CD4-positive, alpha-beta memory T cell (primary cell): ENCODE results near the gene CAPN7. TPM values are rescaled to one million over a fixed set of nuclear protein-coding genes. Genes with fewer than 3 reads are reported as not detected.

Experiments
- CTCF ChIA-PET: fragments of 350-600 bp; sonication (Branson Sonifier 250); formaldehyde crosslinking; loops from one replicate; lab custom pipeline; 2021; ENCODE audit warnings: inconsistent platforms; ENCODE audit not compliant: partially characterized antibody; lab: Charles Lee
- POLR2A ChIA-PET: fragments of 350-600 bp; sonication (Branson Sonifier 250); formaldehyde crosslinking; loops from one replicate; lab custom pipeline; 2021; ENCODE audit not compliant: partially characterized antibody; lab: Charles Lee
- DNase-seq, 5 donors: peaks; one replicate each; pipeline versions ENCODE4 v3.0.0 to v3.0.0-alpha.2; 2020 to 2022; ENCODE audit warnings: mixed read lengths in 1 of 5
- H3K27ac ChIP-seq: one replicate; pipeline ENCODE4 v1.7.0; 2013; ENCODE audit warnings: low read depth, low read length
- H3K27me3 ChIP-seq: 2 replicates; pipeline ENCODE4 v1.7.0; 2013; ENCODE audit warnings: mild to moderate bottlenecking, low read length, moderate library complexity; ENCODE audit not compliant: insufficient read depth
- H3K36me3 ChIP-seq: 2 replicates; pipeline ENCODE4 v1.7.0; 2013; ENCODE audit warnings: mild to moderate bottlenecking, low read length, moderate library complexity; ENCODE audit not compliant: insufficient read depth
- H3K4me1 ChIP-seq: 2 replicates; pipeline ENCODE4 v1.7.0; 2013; ENCODE audit warnings: mild to moderate bottlenecking, low read length, moderate library complexity; ENCODE audit not compliant: insufficient read depth
- H3K4me3 ChIP-seq, 2 donors: one replicate each; pipeline ENCODE4 v1.7.0; 2013; ENCODE audit warnings: low read length in 2 of 2, mild to moderate bottlenecking in 1 of 2
- H3K9me3 ChIP-seq, 2 donors: one replicate each; pipeline ENCODE4 v1.7.0; 2013; ENCODE audit warnings: low read length in 2 of 2, control low read depth in 1 of 2; ENCODE audit not compliant: control insufficient read depth in 1 of 2
- H3K27ac Mint-ChIP-seq, 7 donors: one replicate each; pipeline ENCODE4 v1.8.0; 2020 to 2021; ENCODE audit warnings: mixed read lengths in 7 of 7, mild to moderate bottlenecking in 6 of 7, inconsistent platforms in 3 of 7, moderate library complexity in 3 of 7
- H3K27me3 Mint-ChIP-seq, 2 donors: one replicate each; pipeline ENCODE4 v1.8.0; 2020 to 2021; ENCODE audit warnings: mixed read lengths in 2 of 2
- H3K36me3 Mint-ChIP-seq, 2 donors: one replicate each; pipeline ENCODE4 v1.8.0; 2020 to 2021; ENCODE audit warnings: mixed read lengths in 2 of 2, inconsistent platforms in 1 of 2, mild to moderate bottlenecking in 1 of 2
- H3K4me1 Mint-ChIP-seq, 4 donors: one replicate each; pipeline ENCODE4 v1.8.0; 2020 to 2021; ENCODE audit warnings: mixed read lengths in 4 of 4, mild to moderate bottlenecking in 1 of 4
- H3K4me3 Mint-ChIP-seq, 8 donors: one replicate each; pipeline ENCODE4 v1.8.0; 2020 to 2021; ENCODE audit warnings: mixed read lengths in 8 of 8, mild to moderate bottlenecking in 7 of 8, moderate library complexity in 6 of 8, inconsistent platforms in 3 of 8
- H3K9me3 Mint-ChIP-seq, 8 donors: one replicate each; pipeline ENCODE4 v1.8.0; 2020 to 2021; ENCODE audit warnings: mixed read lengths in 8 of 8, mild to moderate bottlenecking in 5 of 8, inconsistent platforms in 3 of 8, moderate library complexity in 1 of 8
- intact Hi-C: fragments of 100-400 bp; cut with micrococcal nuclease; formaldehyde crosslinking; loops from one replicate; pipeline ENCODE4 v1.15.1; 2023
- polyA plus RNA-seq, 2 donors: library from polyadenylated mRNA; unstranded; fragments of 300-500 nt; fragmentation: Illumina TruSeq; gene quantifications; one replicate each; pipeline ENCODE4 v1.2.3, GENCODE V29; 2021
- total RNA-seq, 2 experiments: library from RNA; stranded (reverse); gene quantifications; one replicate each; pipeline ENCODE4 v1.2.3, GENCODE V29; 2021

Gene CAPN7
- total and polyA plus RNA-seq, 4 experiments from 2014 or later: 18.9 to 103 (median 59.6) TPM

DNA sequence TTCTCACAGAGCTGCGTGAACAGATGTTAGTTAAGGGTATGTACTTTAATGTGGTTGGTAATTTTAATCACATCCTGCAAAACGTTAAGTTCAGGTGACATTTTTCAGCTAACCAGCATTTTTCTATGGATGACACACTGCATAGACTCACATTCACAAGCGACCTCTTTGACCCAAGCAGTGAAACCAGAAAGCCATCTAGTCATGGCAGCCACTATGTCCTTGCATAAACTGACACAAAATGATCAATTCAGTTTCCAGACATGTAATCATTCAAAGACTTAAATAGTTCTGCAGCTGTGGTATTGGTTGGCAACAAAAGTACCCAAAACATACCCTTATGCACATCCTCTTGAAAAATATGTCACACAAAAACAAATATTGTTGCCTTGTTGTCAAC lies 7.4 kb upstream of the CAPN7 start:
- CTCF ChIA-PET: interaction anchor here (0.6 to 6.1 kb wide), 3 partner anchors 79 to 359 kb away, joined by 3 to 43 read pairs (median 4); no protein-coding TSS in a partner anchor
- intact Hi-C loops: no loop called here

DNA sequence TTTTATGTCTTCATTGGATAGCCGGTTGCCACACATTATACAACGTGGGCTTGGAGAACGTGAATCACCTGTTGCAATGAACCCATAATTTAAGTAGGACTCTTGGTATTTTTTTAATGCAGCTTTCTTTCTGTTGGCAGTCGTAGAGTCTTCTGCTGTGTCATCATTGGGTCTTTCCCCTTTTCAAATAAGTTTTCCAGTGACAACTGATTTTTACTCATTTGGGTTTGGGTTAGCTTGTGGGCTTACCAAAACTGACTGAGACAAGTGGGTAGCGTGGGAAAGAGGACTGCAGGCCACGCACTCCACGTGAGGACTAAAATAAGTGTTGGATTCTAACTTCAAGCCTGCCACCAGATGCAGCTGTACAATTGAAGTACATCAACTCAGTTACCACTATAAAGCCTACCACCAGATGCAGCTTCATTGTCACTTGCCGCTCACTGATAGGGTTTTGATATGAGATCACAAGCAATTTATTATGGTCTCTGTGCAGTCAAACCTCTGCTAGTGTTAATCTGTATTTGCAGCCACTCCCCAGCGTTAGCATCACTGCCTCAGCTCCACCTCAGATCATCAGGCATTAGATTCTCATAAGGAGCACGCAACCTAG lies 6.4 kb upstream of the CAPN7 start:
- no peaks in the 10 kb centered on the region for H3K27me3 Mint-ChIP-seq
- H3K9me3 ChIP-seq: no peaks in the 10 kb centered on the region
- H3K27me3 ChIP-seq: no peaks in the 10 kb centered on the region
- ChIA-PET POLR2A (no interaction called here), CTCF (interaction anchor here (1.5 to 8.6 kb wide), 4 partner anchors 91 to 358 kb away, joined by 8 to 135 read pairs (median 61); no protein-coding TSS in a partner anchor)
- DNase-seq: no peak
- no peak overlapping the region for H3K27ac ChIP-seq
- no peak overlapping the region for H3K4me3 ChIP-seq
- H3K36me3 ChIP-seq: no peaks in the 10 kb centered on the region
- no peak overlapping the region for H3K4me3 Mint-ChIP-seq
- no peaks in the 10 kb centered on the region for H3K36me3 Mint-ChIP-seq
- intact Hi-C loops: no loop called here
- H3K9me3 Mint-ChIP-seq: no peaks in the 10 kb centered on the region
- H3K4me1 ChIP-seq: no peaks in the 10 kb centered on the region
- H3K27ac Mint-ChIP-seq: no peak overlapping the region
- peaks cover 4 to 14% (median 4%) of the 10 kb centered on the region in 4 donors for H3K4me1 Mint-ChIP-seq

More for the DNA sequence above, 7.4 kb upstream of the CAPN7 start:
- no peak for DNase-seq
- no peak overlapping the region for H3K4me3 Mint-ChIP-seq
- POLR2A ChIA-PET: no interaction called here
- no peaks in the 10 kb centered on the region for H3K36me3 ChIP-seq
- no peaks in the 10 kb centered on the region for H3K36me3 Mint-ChIP-seq
- no peak overlapping the region for H3K27ac Mint-ChIP-seq
- H3K4me3 ChIP-seq: no peak overlapping the region
- H3K27ac ChIP-seq: no peak overlapping the region
- peaks cover 0 to 2% of the 10 kb centered on the region in 2 donors for H3K27me3 Mint-ChIP-seq
- no peaks in the 10 kb centered on the region for H3K9me3 Mint-ChIP-seq
- H3K27me3 ChIP-seq: no peaks in the 10 kb centered on the region
- H3K4me1 Mint-ChIP-seq: peaks cover 4 to 10% (median 4%) of the 10 kb centered on the region in 4 donors
- no peaks in the 10 kb centered on the region for H3K4me1 ChIP-seq
- no peaks in the 10 kb centered on the region for H3K9me3 ChIP-seq

DNA sequence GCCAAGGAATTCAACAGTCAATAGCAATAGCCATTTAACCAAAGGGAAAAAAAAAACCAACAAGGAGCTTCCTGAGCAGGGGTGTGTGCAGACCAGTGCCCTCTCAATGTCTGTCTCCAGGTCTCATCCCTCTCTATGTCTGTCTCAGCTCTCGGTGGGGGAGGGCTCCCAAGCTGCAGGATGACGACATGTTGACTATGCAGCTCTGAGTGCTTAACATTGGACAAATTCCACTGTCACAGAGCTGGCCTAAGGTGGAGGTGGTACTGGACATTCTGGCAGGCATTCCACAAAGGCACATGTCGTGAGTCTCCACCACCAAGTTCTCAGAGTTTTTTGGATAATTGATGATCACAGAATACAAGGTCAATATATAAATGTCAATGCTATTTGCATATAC lies 2.0 kb upstream of the CAPN7 start:
- peak overlapping the region in 2 of 7 donors; percentile 55 to 77 for H3K27ac Mint-ChIP-seq
- no peaks in the 10 kb centered on the region for H3K27me3 Mint-ChIP-seq
- POLR2A ChIA-PET: interaction anchor here (1.6 to 1.8 kb wide), 2 partner anchors 64 to 201 kb away, joined by 4 to 6 read pairs; no protein-coding TSS in a partner anchor
- CTCF ChIA-PET: interaction anchor here (1.0 to 8.6 kb wide), 26 partner anchors 10 to 1045 kb away, joined by 3 to 135 read pairs (median 5); partner anchors contain the start of genes MRPS25 and RBSN
- H3K9me3 Mint-ChIP-seq: no peaks in the 10 kb centered on the region
- H3K4me3 Mint-ChIP-seq: peak overlapping the region in 1 of 8 donors; percentile 36
- H3K36me3 Mint-ChIP-seq: peaks cover 3 to 11% of the 10 kb centered on the region in 2 donors
- Histone ChIP-seq H3K36me3 (no peaks in the 10 kb centered on the region), H3K4me3 (no peak overlapping the region), H3K27me3 (no peaks in the 10 kb centered on the region), H3K27ac (no peak overlapping the region), H3K9me3 (no peaks in the 10 kb centered on the region), H3K4me1 (peaks cover 27% of the 10 kb centered on the region)
- no peak for DNase-seq
- H3K4me1 Mint-ChIP-seq: peaks cover 14 to 39% (median 24%) of the 10 kb centered on the region in 4 donors
- intact Hi-C loops: no loop called here

DNA sequence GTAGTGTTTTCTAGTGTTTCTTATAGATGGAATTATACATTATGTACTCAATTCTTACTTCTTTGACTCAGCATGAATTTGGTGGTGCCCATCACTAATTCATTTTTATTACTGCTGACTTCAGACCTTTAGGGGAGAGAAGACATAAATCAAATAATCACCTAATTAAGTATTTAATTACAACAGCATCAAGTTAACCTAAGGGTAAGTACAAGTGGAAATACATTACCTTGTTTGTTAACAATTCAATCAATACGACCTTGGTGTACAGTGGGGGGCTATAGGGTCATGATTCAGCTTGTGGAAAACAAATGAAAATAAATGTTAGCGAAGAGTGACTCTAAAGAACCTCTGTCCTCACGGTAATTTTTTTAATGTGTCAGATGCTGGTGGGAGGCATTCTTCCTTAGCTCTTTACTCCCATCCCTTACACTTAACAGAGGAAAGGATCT lies 538 bp upstream of the CAPN7 start:
- H3K27me3 Mint-ChIP-seq: no peaks in the 10 kb centered on the region
- Histone ChIP-seq H3K4me1 (peaks cover 42% of the 10 kb centered on the region), H3K9me3 (no peaks in the 10 kb centered on the region), H3K36me3 (no peaks in the 10 kb centered on the region), H3K27ac (peak overlapping the region; percentile 88), H3K27me3 (no peaks in the 10 kb centered on the region), H3K4me3 (peak overlapping the region; percentile 60 to 83)
- peaks cover 16 to 40% (median 26%) of the 10 kb centered on the region in 4 donors for H3K4me1 Mint-ChIP-seq
- peak overlapping the region; percentile 85 to 93 (median 91) for H3K4me3 Mint-ChIP-seq
- peaks cover 3 to 13% of the 10 kb centered on the region in 2 donors for H3K36me3 Mint-ChIP-seq
- DNase-seq: no peak
- ChIA-PET POLR2A (interaction anchor here (0.5 to 2.5 kb wide), 42 partner anchors 9 to 1081 kb away, joined by 3 to 16 read pairs (median 5); partner anchors contain the start of genes BTD, CCDC174, DPH3 and HACL1), CTCF (interaction anchor here (1.0 to 8.6 kb wide), 10 partner anchors 9 to 975 kb away, joined by 3 to 135 read pairs (median 6); partner anchors contain the start of genes BTD, HACL1 and SH3BP5)
- intact Hi-C loops: loop anchor here (5.0 kb wide), 3 partner anchors 37 to 1062 kb away; partner anchors contain the start of gene OXNAD1
- peak overlapping the region; percentile 77 to 97 (median 95) for H3K27ac Mint-ChIP-seq
- no peaks in the 10 kb centered on the region for H3K9me3 Mint-ChIP-seq

DNA sequence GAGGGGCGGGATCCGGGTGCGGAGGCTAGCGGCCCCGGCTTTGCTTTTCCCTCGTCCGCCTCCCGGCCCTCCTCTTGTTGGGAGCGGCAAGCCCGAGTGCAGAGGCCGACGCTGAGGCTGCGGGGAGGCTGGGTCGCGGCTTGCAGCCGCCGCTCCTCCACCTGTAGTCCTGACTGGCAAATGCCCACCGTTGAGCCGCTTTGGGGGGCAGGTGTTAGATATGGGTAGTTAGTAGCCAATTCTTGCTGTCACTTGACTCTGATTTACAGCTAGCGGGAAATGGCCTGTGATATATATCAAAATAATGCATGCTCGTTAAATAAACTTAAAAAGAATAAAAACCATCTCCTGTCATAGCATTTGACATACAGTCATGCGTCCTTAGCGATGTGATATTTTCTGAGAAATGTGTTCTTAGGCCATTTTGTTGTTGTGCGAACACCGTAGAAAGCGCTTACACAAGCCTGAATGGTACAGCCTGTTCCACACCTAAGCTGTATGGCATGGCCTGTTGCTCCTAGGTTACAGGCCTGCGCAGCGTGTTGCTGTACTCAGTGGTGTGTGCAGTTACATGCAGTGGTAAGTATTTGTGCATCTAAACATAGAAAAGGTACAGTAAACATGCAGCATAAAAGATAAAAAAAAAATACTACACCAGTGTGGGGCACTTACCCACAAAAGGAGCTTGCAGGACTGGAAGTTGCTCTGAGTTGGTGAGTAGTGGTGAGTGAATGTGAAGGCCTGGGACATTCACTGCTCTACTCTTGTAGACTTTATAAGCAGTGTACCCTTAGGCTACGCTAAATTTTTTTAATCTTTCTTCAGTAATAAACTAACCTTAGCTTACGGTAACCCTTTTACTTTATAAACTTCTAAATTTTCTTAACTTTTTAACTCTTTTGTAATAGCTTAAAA lies 873 bp downstream of the CAPN7 start:
- Histone ChIP-seq H3K27me3 (no peaks in the 10 kb centered on the region), H3K36me3 (peaks cover under 1% of the 10 kb centered on the region), H3K4me1 (peaks cover 46% of the 10 kb centered on the region), H3K9me3 (no peaks in the 10 kb centered on the region), H3K27ac (peak overlapping the region; percentile 88), H3K4me3 (peak overlapping the region; percentile 70 to 83)
- Mint-ChIP-seq H3K4me3 (peak overlapping the region; percentile 88 to 96 (median 92)), H3K27ac (peak overlapping the region; percentile 77 to 96 (median 91)), H3K27me3 (no peaks in the 10 kb centered on the region), H3K9me3 (no peaks in the 10 kb centered on the region), H3K4me1 (peaks cover 20 to 44% (median 31%) of the 10 kb centered on the region in 4 donors), H3K36me3 (peaks cover 5 to 17% of the 10 kb centered on the region in 2 donors)
- intact Hi-C loops: loop anchor here (1.0 to 5.0 kb wide), 10 partner anchors 16 to 1060 kb away; partner anchors contain the start of genes BTD, EAF1, HACL1 and METTL6
- peak; percentile 22 to 49 (median 40) for DNase-seq
- ChIA-PET POLR2A (interaction anchor here (0.5 to 2.5 kb wide), 32 partner anchors 11 to 1310 kb away, joined by 3 to 16 read pairs (median 4); partner anchors contain the start of genes BTD, CCDC174, HACL1 and METTL6), CTCF (interaction anchor here (1.0 to 8.6 kb wide), 8 partner anchors 11 to 974 kb away, joined by 3 to 135 read pairs (median 6); no protein-coding TSS in a partner anchor)

DNA sequence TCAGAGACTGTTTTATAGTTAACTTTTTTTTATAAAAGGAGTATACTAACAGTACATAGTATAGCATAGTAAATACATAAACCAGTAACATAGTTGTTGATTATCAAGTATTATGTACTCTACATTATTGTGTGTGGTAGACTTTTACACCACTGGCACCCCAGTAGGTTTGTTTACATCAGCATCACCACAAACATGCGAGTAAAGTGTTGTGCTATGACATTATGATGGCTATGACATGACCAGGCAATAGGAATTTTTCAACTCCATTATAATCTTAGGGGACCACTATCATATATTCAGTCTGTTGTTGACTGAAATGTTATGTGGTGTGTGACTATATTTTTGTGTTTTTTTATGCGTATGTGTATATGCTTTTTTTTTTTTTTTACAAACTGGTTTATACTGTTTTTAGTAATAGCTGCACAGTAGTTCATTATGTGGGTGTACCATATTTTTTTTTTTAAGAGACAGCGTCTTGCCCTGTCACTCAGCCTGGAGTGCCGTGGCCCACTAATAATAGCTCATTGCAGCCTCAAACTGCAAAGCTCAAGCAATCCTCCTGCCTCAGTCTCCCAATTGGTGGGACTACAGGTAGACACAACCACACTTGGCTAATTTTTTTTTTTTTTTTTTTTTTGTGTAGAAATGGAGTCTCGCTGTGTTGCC lies 1.9 kb downstream of the CAPN7 start:
- Histone ChIP-seq H3K4me3 (no peak overlapping the region), H3K27ac (peak overlapping the region; percentile 88), H3K4me1 (peaks cover 46% of the 10 kb centered on the region), H3K27me3 (no peaks in the 10 kb centered on the region), H3K36me3 (peaks cover 11% of the 10 kb centered on the region), H3K9me3 (no peaks in the 10 kb centered on the region)
- DNase-seq: no peak
- H3K36me3 Mint-ChIP-seq: peaks cover 13 to 27% of the 10 kb centered on the region in 2 donors
- no peaks in the 10 kb centered on the region for H3K27me3 Mint-ChIP-seq
- ChIA-PET CTCF (interaction anchor here (1.0 to 8.6 kb wide), 5 partner anchors 13 to 197 kb away, joined by 3 to 135 read pairs (median 10); no protein-coding TSS in a partner anchor), POLR2A (interaction anchor here (0.6 to 2.5 kb wide), 8 partner anchors 10 to 1309 kb away, joined by 3 to 14 read pairs (median 3); no protein-coding TSS in a partner anchor)
- intact Hi-C loops: loop anchor here (2.0 to 5.0 kb wide), 4 partner anchors 15 to 1059 kb away; partner anchors contain the start of gene OXNAD1
- peaks cover 20 to 46% (median 33%) of the 10 kb centered on the region in 4 donors for H3K4me1 Mint-ChIP-seq
- H3K27ac Mint-ChIP-seq: peak overlapping the region in 6 of 7 donors; percentile 4 to 77 (median 64)
- H3K9me3 Mint-ChIP-seq: no peaks in the 10 kb centered on the region
- peak overlapping the region; percentile 36 to 96 (median 92) for H3K4me3 Mint-ChIP-seq
